Measurements from ENCODE around the gene IFNB1. TPM values are rescaled to one million over a fixed set of nuclear protein-coding genes. Genes with fewer than 3 reads are reported as not detected.

The IFNB1 gene
- polyA plus RNA-seq, 3 donors, result not detected

Other genes starting within 250 kb of the IFNB1 start
- 1 to 10 TPM; 2.8 to 3.3 (median 2.9) TPM for gene HACD4, start 46.3 kb downstream of the IFNB1 start, polyA plus RNA-seq (ENCODE audit: insufficient read length in 3 of 3)
- not detected for gene IFNW1, start 63.9 kb upstream of the IFNB1 start, polyA plus RNA-seq (ENCODE audit: insufficient read length in 3 of 3)
- not detected for gene IFNA21, start 88.7 kb upstream of the IFNB1 start, polyA plus RNA-seq (ENCODE audit: insufficient read length in 3 of 3)
- not detected for gene IFNA4, start 109.6 kb upstream of the IFNB1 start, polyA plus RNA-seq (ENCODE audit: insufficient read length in 3 of 3)
- not detected for gene IFNA7, start 124.3 kb upstream of the IFNB1 start, polyA plus RNA-seq (ENCODE audit: insufficient read length in 3 of 3)
- not detected for gene IFNA10, start 129.2 kb upstream of the IFNB1 start, polyA plus RNA-seq (ENCODE audit: insufficient read length in 3 of 3)
- not detected for gene IFNA16, start 139.4 kb upstream of the IFNB1 start, polyA plus RNA-seq (ENCODE audit: insufficient read length in 3 of 3)
- gene IFNA17, start 150.3 kb upstream of the IFNB1 start, polyA plus RNA-seq (ENCODE audit: insufficient read length in 3 of 3), result not detected
- gene IFNA14, start 162.1 kb upstream of the IFNB1 start, polyA plus RNA-seq (ENCODE audit: insufficient read length in 3 of 3), result not detected
- not detected for gene IFNA5, start 227.4 kb upstream of the IFNB1 start, polyA plus RNA-seq (ENCODE audit: insufficient read length in 3 of 3)